B cell (primary cell): Measurements from ENCODE around the gene ATG7.

Experiments used
- CTCF ChIP-seq: fragments of 200-600 bp; IDR thresholded peaks from one replicate; pipeline ENCODE4 v1.8.0; 2022; ENCODE audit warnings: antibody characterized with exemption, mild to moderate bottlenecking
- EZH2 ChIP-seq: IDR thresholded peaks from 2 replicates; pipeline ENCODE4 v1.6.1; 2012; ENCODE audit warnings: borderline replicate concordance, low read depth, mild to moderate bottlenecking, moderate library complexity, low read length; ENCODE audit not compliant: insufficient read depth, poor library complexity, severe bottlenecking

GRCh38 chr3:11317300-11317699 lies 45.1 kb downstream of the ATG7 start:
- TF ChIP-seq CTCF (no peak), EZH2 (no peak)
